RWPE2 (cell line): ENCODE results near the gene ASB2.

ENCODE experiments used
- ATAC-seq: fragments of 200-7000 bp; cut with Tn5 transposase; 3 replicates; pipeline ENCODE4 v1.9.1; 2021; ENCODE audit warnings: low read depth
- DNase-seq: peaks from one replicate; pipeline ENCODE4 v3.0.0-alpha.2; 2020; ENCODE audit warnings: low spot score
- H3K27ac ChIP-seq: fragments of 450-650 bp; 2 replicates; pipeline ENCODE4 v1.5.1; 2017; ENCODE audit warnings: mild to moderate bottlenecking; ENCODE audit not compliant: poor library complexity, severe bottlenecking
- H3K27me3 ChIP-seq: fragments of 250-450 bp; sonication (Bioruptor Pico); 2 replicates; pipeline ENCODE4 v1.5.1; 2021; ENCODE audit warnings: mild to moderate bottlenecking, moderate library complexity; ENCODE audit not compliant: insufficient read depth, poor library complexity, severe bottlenecking
- H3K36me3 ChIP-seq: fragments of 250-450 bp; sonication (Bioruptor Pico); 2 replicates; pipeline ENCODE4 v1.5.1; 2020; ENCODE audit warnings: low read depth, mild to moderate bottlenecking, moderate library complexity
- H3K4me1 ChIP-seq: fragments of 250-450 bp; sonication (Bioruptor Pico); 2 replicates; pipeline ENCODE4 v1.5.1; 2021; ENCODE audit warnings: mild to moderate bottlenecking, moderate library complexity; ENCODE audit not compliant: insufficient read depth, poor library complexity, severe bottlenecking
- H3K4me3 ChIP-seq: fragments of 250-450 bp; sonication (Bioruptor Pico); 2 replicates; pipeline ENCODE4 v1.5.1; 2021; ENCODE audit warnings: mild to moderate bottlenecking, moderate library complexity; ENCODE audit not compliant: severe bottlenecking
- H3K9me3 ChIP-seq: fragments of 250-450 bp; sonication (Bioruptor Pico); 2 replicates; pipeline ENCODE4 v1.5.1; 2021; ENCODE audit warnings: mild to moderate bottlenecking, moderate library complexity; ENCODE audit not compliant: severe bottlenecking
- CTCF ChIP-seq: fragments of 450-650 bp; IDR thresholded peaks from one replicate; pipeline ENCODE4 v1.5.1; 2017; ENCODE audit warnings: mild to moderate bottlenecking, moderate library complexity; ENCODE audit not compliant: poor library complexity, severe bottlenecking

The ASB2 gene

GRCh38 chr14:93957751-93958566, 18.4 kb downstream of the ASB2 start:
- Histone ChIP-seq H3K9me3 (no peaks in the 10 kb centered on the region), H3K27ac (no peak overlapping the region), H3K27me3 (no peaks in the 10 kb centered on the region), H3K4me3 (no peak overlapping the region), H3K4me1 (peaks cover 20% of the 10 kb centered on the region), H3K36me3 (no peaks in the 10 kb centered on the region)
- ATAC-seq (no peak), DNase-seq (no peak)
- TF ChIP-seq CTCF = no peak

- DNase-seq = no peak
- Histone ChIP-seq H3K4me3 (no peak overlapping the region), H3K27me3 (no peaks in the 10 kb centered on the region), H3K27ac (no peak overlapping the region), H3K36me3 (no peaks in the 10 kb centered on the region), H3K4me1 (peaks cover 20% of the 10 kb centered on the region), H3K9me3 (no peaks in the 10 kb centered on the region)
- no peak for ATAC-seq
- TF ChIP-seq CTCF = no peak
These were observed 19.0 kb downstream of the ASB2 start for GRCh38 chr14:93957333-93957710.

- no peaks in the 10 kb centered on the region for H3K9me3 ChIP-seq
- H3K4me3 ChIP-seq = no peak overlapping the region
- DNase-seq = no peak
- TF ChIP-seq CTCF = no peak
- no peaks in the 10 kb centered on the region for H3K27me3 ChIP-seq
- H3K36me3 ChIP-seq = no peaks in the 10 kb centered on the region
- peaks cover 20% of the 10 kb centered on the region for H3K4me1 ChIP-seq
- no peak overlapping the region for H3K27ac ChIP-seq
- ATAC-seq = no peak
These were observed 19.6 kb downstream of the ASB2 start for GRCh38 chr14:93956514-93957332.

DNA sequence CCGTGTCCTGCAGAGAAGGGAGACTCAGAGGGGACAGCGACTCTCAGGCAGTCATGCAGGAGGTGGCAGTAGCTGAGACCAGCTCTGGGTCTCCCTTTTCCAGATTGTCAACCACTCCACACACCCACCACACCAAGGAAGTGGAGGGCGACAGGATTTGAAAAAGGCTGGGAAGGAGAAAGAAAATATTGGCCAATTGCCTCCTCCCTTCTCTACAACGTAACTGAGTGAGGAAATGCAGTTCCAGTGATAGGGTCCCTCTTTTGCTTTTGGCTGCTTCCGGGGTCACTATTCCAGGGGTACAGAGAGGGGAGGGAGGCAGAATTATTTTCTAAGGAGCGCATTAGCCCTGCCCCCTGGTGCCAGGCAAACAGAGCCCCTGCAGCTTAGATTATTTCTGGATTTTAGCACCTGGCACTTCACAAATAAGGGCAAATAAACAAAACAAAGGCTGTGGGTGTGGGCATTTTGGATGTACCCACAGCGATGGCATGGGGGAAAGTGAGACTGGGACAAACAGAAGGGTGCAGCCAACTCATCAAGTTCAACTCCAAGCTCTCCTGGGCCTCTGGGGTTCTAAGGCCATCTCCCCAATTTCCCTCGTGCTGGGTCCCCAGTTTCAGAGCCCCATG, 20.4 kb downstream of the ASB2 start:
- Histone ChIP-seq H3K9me3 (no peaks in the 10 kb centered on the region), H3K27ac (no peak overlapping the region), H3K4me3 (no peak overlapping the region), H3K36me3 (no peaks in the 10 kb centered on the region), H3K4me1 (peaks cover 20% of the 10 kb centered on the region), H3K27me3 (no peaks in the 10 kb centered on the region)
- TF ChIP-seq CTCF = no peak
- ATAC-seq (no peak), DNase-seq (no peak)
